NCI-H1436 (cell line): Measurements from ENCODE around the gene TBX1.
A peak's percentile ranks its signal among the peaks of the same experiment; 100 is the strongest.

ENCODE experiments used
- DNase-seq: peaks from one replicate; lab custom pipeline; 2025; lab: John Stamatoyannopoulos, UW

TBX1 gene

GRCh38 chr22:19800306-19800705, 39.7 kb downstream of the TBX1 start:
- DNase-seq = no peak

GRCh38 chr22:19800761-19801244, 40.2 kb downstream of the TBX1 start:
- DNase-seq = no peak

- no peak for DNase-seq
Measured at GRCh38 chr22:19801340-19802000, 40.9 kb downstream of the TBX1 start.

- DNase-seq = no peak
Measured at GRCh38 chr22:19802001-19802893, 41.7 kb downstream of the TBX1 start.

GRCh38 chr22:19802894-19803735, 42.5 kb downstream of the TBX1 start:
- DNase-seq = no peak

GRCh38 chr22:19803736-19804267, 43.2 kb downstream of the TBX1 start:
- no peak for DNase-seq

GRCh38 chr22:19805821-19806212, 45.2 kb downstream of the TBX1 start:
- DNase-seq = no peak

- DNase-seq = peak; percentile 46
Measured at GRCh38 chr22:19806213-19807160, 45.9 kb downstream of the TBX1 start.

- no peak for DNase-seq
Measured at GRCh38 chr22:19807161-19807913, 46.8 kb downstream of the TBX1 start.

GRCh38 chr22:19807914-19808872, 47.6 kb downstream of the TBX1 start:
- DNase-seq = no peak

GRCh38 chr22:19808873-19809478, 48.4 kb downstream of the TBX1 start:
- no peak for DNase-seq

- DNase-seq = no peak
Measured at GRCh38 chr22:19809741-19810140, 49.2 kb downstream of the TBX1 start.

- DNase-seq = no peak
Measured at GRCh38 chr22:19810381-19811201, 50.0 kb downstream of the TBX1 start.

GRCh38 chr22:19811211-19811621, 50.6 kb downstream of the TBX1 start:
- DNase-seq = no peak

GRCh38 chr22:19811811-19812771, 51.5 kb downstream of the TBX1 start:
- no peak for DNase-seq

- DNase-seq = no peak
Measured at GRCh38 chr22:19812910-19813309, 52.3 kb downstream of the TBX1 start.
